Trophoblast cell (in vitro differentiated cells and primary cell): ENCODE measurements around the gene RING1.
A peak's percentile ranks its signal among the peaks of the same experiment; 100 is the strongest.

Experiments used
- DNase-seq, 2 donors: peaks; one replicate each; pipeline ENCODE4 v3.0.0-alpha.2; 2016
- H2AFZ ChIP-seq: 2 replicates; pipeline ENCODE4 v1.6.1; 2013; ENCODE audit warnings: low read length, moderate library complexity, mild to moderate bottlenecking; ENCODE audit not compliant: insufficient read depth, poor library complexity
- H2AK5ac ChIP-seq: 2 replicates; pipeline ENCODE4 v1.6.1; 2013; ENCODE audit warnings: mild to moderate bottlenecking, low read length
- H2BK120ac ChIP-seq: 2 replicates; pipeline ENCODE4 v1.6.1; 2013; ENCODE audit warnings: low read length, mild to moderate bottlenecking, moderate library complexity; ENCODE audit not compliant: insufficient read depth, poor library complexity
- H2BK12ac ChIP-seq: 2 replicates; pipeline ENCODE4 v1.6.1; 2013; ENCODE audit warnings: mild to moderate bottlenecking, low read length, moderate library complexity
- H2BK5ac ChIP-seq: 2 replicates; pipeline ENCODE4 v1.6.1; 2013; ENCODE audit warnings: low read length, low read depth, moderate library complexity, mild to moderate bottlenecking; ENCODE audit not compliant: poor library complexity
- H3K14ac ChIP-seq: 2 replicates; pipeline ENCODE4 v1.6.1; 2013; ENCODE audit warnings: mild to moderate bottlenecking, low read length
- H3K18ac ChIP-seq: 2 replicates; pipeline ENCODE4 v1.6.1; 2013; ENCODE audit warnings: mild to moderate bottlenecking, low read length
- H3K23ac ChIP-seq: 2 replicates; pipeline ENCODE4 v1.6.1; 2013; ENCODE audit warnings: low read length
- H3K27ac ChIP-seq: 2 replicates; pipeline ENCODE4 v1.5.1; 2013; ENCODE audit warnings: low read depth, mild to moderate bottlenecking, inconsistent platforms, low read length, moderate library complexity
- H3K27me3 ChIP-seq: 2 replicates; pipeline ENCODE4 v1.6.1; 2013; ENCODE audit warnings: inconsistent platforms, mild to moderate bottlenecking, low read length, moderate library complexity; ENCODE audit not compliant: insufficient read depth
- H3K36me3 ChIP-seq, 2 experiments: 1 replicate in 1 of 2; 2 replicates in 1 of 2; pipeline ENCODE4 v1.6.1; 2013; ENCODE audit warnings: low read length in 2 of 2, mild to moderate bottlenecking in 2 of 2, moderate library complexity in 1 of 2; ENCODE audit not compliant: insufficient read depth in 2 of 2, control insufficient read depth in 1 of 2
- H3K4ac ChIP-seq: 2 replicates; pipeline ENCODE4 v1.6.1; 2013; ENCODE audit warnings: low read depth, mild to moderate bottlenecking, low read length, moderate library complexity
- H3K4me1 ChIP-seq, 2 experiments: 1 replicate in 1 of 2; 2 replicates in 1 of 2; pipeline ENCODE4 v1.6.1; 2013; ENCODE audit warnings: low read length in 2 of 2, mild to moderate bottlenecking in 2 of 2, moderate library complexity in 1 of 2; ENCODE audit not compliant: insufficient read depth in 2 of 2, control insufficient read depth in 1 of 2
- H3K4me2 ChIP-seq: 2 replicates; pipeline ENCODE4 v1.6.1; 2013; ENCODE audit warnings: inconsistent platforms, mild to moderate bottlenecking, low read length, moderate library complexity
- H3K4me3 ChIP-seq: 2 replicates; pipeline ENCODE4 v1.5.1; 2013; ENCODE audit warnings: mild to moderate bottlenecking, low read depth, low read length, inconsistent platforms
- H3K79me1 ChIP-seq: one replicate; pipeline ENCODE4 v1.6.1; 2013; ENCODE audit warnings: low read length
- H3K79me2 ChIP-seq: 2 replicates; pipeline ENCODE4 v1.6.1; 2013; ENCODE audit warnings: low read length, mild to moderate bottlenecking; ENCODE audit not compliant: control insufficient read depth, insufficient read depth, poor library complexity
- H3K9ac ChIP-seq: 2 replicates; pipeline ENCODE4 v1.6.1; 2013; ENCODE audit warnings: mild to moderate bottlenecking, low read length
- H3K9me3 ChIP-seq: 2 replicates; pipeline ENCODE4 v1.6.1; 2013; ENCODE audit warnings: low read depth, mild to moderate bottlenecking, control low read depth, inconsistent platforms, low read length; ENCODE audit not compliant: insufficient read depth
- H4K12ac ChIP-seq: 2 replicates; pipeline ENCODE4 v1.6.1; 2013; ENCODE audit warnings: low read depth, mild to moderate bottlenecking, low read length, moderate library complexity
- H4K8ac ChIP-seq: 2 replicates; pipeline ENCODE4 v1.6.1; 2013; ENCODE audit warnings: low read depth, mild to moderate bottlenecking, low read length, moderate library complexity
- H4K91ac ChIP-seq: one replicate; pipeline ENCODE4 v1.6.1; 2013; ENCODE audit warnings: low read depth, mild to moderate bottlenecking, low read length, moderate library complexity
- WGBS: extraction: QIAGEN DNeasy Blood & Tissue Kit; methylation state at CpG from one replicate; pipeline ENCODE4 v1.1.7; 2013; ENCODE audit warnings: missing lambda C conversion rate; ENCODE audit not compliant: insufficient read length, insufficient coverage; ENCODE audit errors: extremely low coverage; 5-methylcytosine and 5-hydroxymethylcytosine counted together

RING1 gene

GRCh38 chr6:33198853-33199436 is 9.4 kb upstream of the RING1 start:
- H3K9me3 ChIP-seq: peaks cover 3% of the 10 kb centered on the region
- H2AK5ac ChIP-seq: no peak overlapping the region
- no peak overlapping the region for H4K12ac ChIP-seq
- peaks cover 43 to 44% of the 10 kb centered on the region in 2 experiments for H3K36me3 ChIP-seq
- no peak overlapping the region for H3K27ac ChIP-seq
- peaks cover 12 to 20% of the 10 kb centered on the region in 2 experiments for H3K4me1 ChIP-seq
- no peak overlapping the region for H2AFZ ChIP-seq
- H3K4me2 ChIP-seq: peak overlapping the region; percentile 90
- no peak overlapping the region for H3K18ac ChIP-seq
- no peak overlapping the region for H2BK120ac ChIP-seq
- H3K23ac ChIP-seq: no peak overlapping the region
- H4K91ac ChIP-seq: no peak overlapping the region
- no peak overlapping the region for H3K14ac ChIP-seq
- no peak overlapping the region for H2BK12ac ChIP-seq
- H3K79me2 ChIP-seq: peaks cover 17% of the 10 kb centered on the region
- no peak overlapping the region for H3K4me3 ChIP-seq
- no CpG with 5 or more reads among the region's 3 CpGs for WGBS
- H3K79me1 ChIP-seq: peaks cover 11% of the 10 kb centered on the region
- H3K27me3 ChIP-seq: no peaks in the 10 kb centered on the region
- no peak overlapping the region for H3K4ac ChIP-seq
- H3K9ac ChIP-seq: no peak overlapping the region
- no peak overlapping the region for H2BK5ac ChIP-seq
- no peak overlapping the region for H4K8ac ChIP-seq
- DNase-seq: no peak

- Histone ChIP-seq H3K4me2 (peak overlapping the region; percentile 90), H3K27ac (peak overlapping the region; percentile 90), H3K23ac (no peak overlapping the region), H3K4ac (no peak overlapping the region), H3K79me2 (peaks cover 19% of the 10 kb centered on the region), H2BK5ac (no peak overlapping the region), H3K4me1 (peaks cover 12 to 25% of the 10 kb centered on the region in 2 experiments), H3K9ac (peak overlapping the region; percentile 65), H2AFZ (peak overlapping the region; percentile 51), H4K91ac (peak overlapping the region; percentile 88), H3K9me3 (peaks cover 3% of the 10 kb centered on the region), H3K27me3 (no peaks in the 10 kb centered on the region), H3K4me3 (peak overlapping the region; percentile 82), H3K36me3 (peaks cover 39 to 43% of the 10 kb centered on the region in 2 experiments), H2AK5ac (no peak overlapping the region), H3K79me1 (peaks cover 13% of the 10 kb centered on the region), H2BK120ac (peak overlapping the region; percentile 33), H4K12ac (peak overlapping the region; percentile 23), H2BK12ac (no peak overlapping the region), H3K14ac (peak overlapping the region; percentile 85), H3K18ac (peak overlapping the region; percentile 95), H4K8ac (no peak overlapping the region)
- WGBS: no CpG with 5 or more reads among the region's 26 CpGs
- DNase-seq: peak; percentile 82 to 88
Measured at GRCh38 chr6:33199687-33200218, 8.5 kb upstream of the RING1 start.

GRCh38 chr6:33200219-33201146 is 7.8 kb upstream of the RING1 start, which contains the start of the genes RXRB and SLC39A7:
TSS of gene RXRB (minus strand) at chr6:33200665. CDS start at chr6:33200476, 189 bp downstream.
TSS of gene SLC39A7 (plus strand) at chr6:33200867. CDS start at chr6:33201246, 379 bp downstream.
- H2BK5ac ChIP-seq: peak within 1 kb of the TSS; percentile 54
- peak within 1 kb of the TSS; percentile 44 for H2BK12ac ChIP-seq
- peaks cover 32 to 36% of the 10 kb centered on the region in 2 experiments for H3K36me3 ChIP-seq
- H3K4me2 ChIP-seq: peak within 1 kb of the TSS; percentile 91
- peaks cover 18 to 32% of the 10 kb centered on the region in 2 experiments for H3K4me1 ChIP-seq
- peak within 1 kb of the TSS; percentile 55 for H4K12ac ChIP-seq
- H3K4ac ChIP-seq: peak within 1 kb of the TSS; percentile 97
- peak; percentile 100 for DNase-seq
- peak within 1 kb of the TSS; percentile 95 for H3K18ac ChIP-seq
- peak within 1 kb of the TSS; percentile 82 for H3K4me3 ChIP-seq
- H3K79me2 ChIP-seq: peaks cover 20% of the 10 kb centered on the region
- WGBS: no CpG with 5 or more reads among the region's 68 CpGs
- H3K27me3 ChIP-seq: no peaks in the 10 kb centered on the region
- H3K9ac ChIP-seq: peak within 1 kb of the TSS; percentile 97
- H2AFZ ChIP-seq: peak within 1 kb of the TSS; percentile 51
- H4K8ac ChIP-seq: peak within 1 kb of the TSS; percentile 80
- peak within 1 kb of the TSS; percentile 91 for H4K91ac ChIP-seq
- H3K14ac ChIP-seq: peak within 1 kb of the TSS; percentile 85
- H3K27ac ChIP-seq: peak within 1 kb of the TSS; percentile 90
- H3K79me1 ChIP-seq: peaks cover 14% of the 10 kb centered on the region
- peak within 1 kb of the TSS; percentile 65 for H2AK5ac ChIP-seq
- H3K23ac ChIP-seq: no peak within 1 kb of the TSS
- peak within 1 kb of the TSS; percentile 60 for H2BK120ac ChIP-seq
- peaks cover 3% of the 10 kb centered on the region for H3K9me3 ChIP-seq

- Histone ChIP-seq H4K91ac (peak overlapping the region; percentile 91), H2AK5ac (peak overlapping the region; percentile 65), H2AFZ (peak overlapping the region; percentile 42), H3K4me1 (peaks cover 20 to 35% of the 10 kb centered on the region in 2 experiments), H3K79me1 (peaks cover 14% of the 10 kb centered on the region), H4K12ac (peak overlapping the region; percentile 55), H3K36me3 (peaks cover 28 to 29% of the 10 kb centered on the region in 2 experiments), H3K9me3 (peaks cover 3% of the 10 kb centered on the region), H3K27me3 (no peaks in the 10 kb centered on the region), H3K27ac (peak overlapping the region; percentile 69), H3K23ac (no peak overlapping the region), H2BK5ac (peak overlapping the region; percentile 50), H3K79me2 (peaks cover 20% of the 10 kb centered on the region), H3K4me2 (peak overlapping the region; percentile 91), H3K14ac (peak overlapping the region; percentile 55), H2BK12ac (peak overlapping the region; percentile 44), H3K4me3 (peak overlapping the region; percentile 82), H3K9ac (peak overlapping the region; percentile 94), H4K8ac (peak overlapping the region; percentile 80), H3K18ac (peak overlapping the region; percentile 40), H2BK120ac (peak overlapping the region; percentile 60), H3K4ac (peak overlapping the region; percentile 97)
- DNase-seq: no peak
- WGBS: no CpG with 5 or more reads among the region's 14 CpGs
Measured at GRCh38 chr6:33201147-33201545, 7.2 kb upstream of the RING1 start.
